ENCODE results near the gene LNX2. TPM values are rescaled to one million over a fixed set of nuclear protein-coding genes. Genes with fewer than 3 reads are reported as not detected.

Gene LNX2
- total RNA-seq, 1 donor from 2014 or later: 33.7 TPM

- H3K27me3 Mint-ChIP-seq: no peaks in the 10 kb centered on the region
Observed at GRCh38 chr13:27570906-27571305, 49.4 kb downstream of the LNX2 start.

GRCh38 chr13:27569405-27569804 lies 50.9 kb downstream of the LNX2 start:
- DNase-seq (ENCODE audit: low spot score, unreplicated experiment): no peak
- Mint-ChIP-seq H3K27ac (no peak overlapping the region), H3K27me3 (no peaks in the 10 kb centered on the region), H3K9me3 (ENCODE audit: low read depth) (no peaks in the 10 kb centered on the region), H3K4me3 (ENCODE audit: low read depth) (no peak overlapping the region), H3K4me1 (ENCODE audit: low read depth) (peaks cover 10% of the 10 kb centered on the region), H3K36me3 (ENCODE audit: insufficient read depth) (peaks cover 9% of the 10 kb centered on the region)
- TF ChIP-seq CTCF (IDR thresholded peaks at IDR 0.05; ENCODE audit: unreplicated experiment): no peak

More at GRCh38 chr13:27570906-27571305, 49.4 kb downstream of the LNX2 start:
- Mint-ChIP-seq H3K36me3 (ENCODE audit: insufficient read depth) (peaks cover 19% of the 10 kb centered on the region), H3K4me1 (ENCODE audit: low read depth) (peaks cover 10% of the 10 kb centered on the region), H3K27ac (no peak overlapping the region), H3K4me3 (ENCODE audit: low read depth) (no peak overlapping the region), H3K9me3 (ENCODE audit: low read depth) (peaks cover 5% of the 10 kb centered on the region)
- no peak for TF ChIP-seq CTCF (IDR thresholded peaks at IDR 0.05; ENCODE audit: unreplicated experiment)
- no peak for DNase-seq (ENCODE audit: low spot score, unreplicated experiment)

- Mint-ChIP-seq H3K27ac (no peak overlapping the region), H3K4me3 (ENCODE audit: low read depth) (no peak overlapping the region), H3K27me3 (no peaks in the 10 kb centered on the region), H3K36me3 (ENCODE audit: insufficient read depth) (peaks cover 6% of the 10 kb centered on the region), H3K4me1 (ENCODE audit: low read depth) (no peaks in the 10 kb centered on the region), H3K9me3 (ENCODE audit: low read depth) (no peaks in the 10 kb centered on the region)
- no peak for DNase-seq (ENCODE audit: low spot score, unreplicated experiment)
- TF ChIP-seq CTCF (IDR thresholded peaks at IDR 0.05; ENCODE audit: unreplicated experiment): no peak
Observed at GRCh38 chr13:27565818-27566217, 54.5 kb downstream of the LNX2 start.

- peaks cover 6% of the 10 kb centered on the region for H3K36me3 Mint-ChIP-seq (ENCODE audit: insufficient read depth)
- H3K4me3 Mint-ChIP-seq (ENCODE audit: low read depth): no peak overlapping the region
- H3K4me1 Mint-ChIP-seq (ENCODE audit: low read depth): no peaks in the 10 kb centered on the region
- H3K27me3 Mint-ChIP-seq: no peaks in the 10 kb centered on the region
- TF ChIP-seq CTCF (IDR thresholded peaks at IDR 0.05; ENCODE audit: unreplicated experiment): no peak
- no peak overlapping the region for H3K27ac Mint-ChIP-seq
- DNase-seq (ENCODE audit: low spot score, unreplicated experiment): no peak
- no peaks in the 10 kb centered on the region for H3K9me3 Mint-ChIP-seq (ENCODE audit: low read depth)
Observed at GRCh38 chr13:27562457-27562856, 57.9 kb downstream of the LNX2 start.

GRCh38 chr13:27559719-27560118 lies 60.6 kb downstream of the LNX2 start:
- H3K4me1 Mint-ChIP-seq (ENCODE audit: low read depth): no peaks in the 10 kb centered on the region
- no peak overlapping the region for H3K27ac Mint-ChIP-seq
- no peaks in the 10 kb centered on the region for H3K27me3 Mint-ChIP-seq
- H3K9me3 Mint-ChIP-seq (ENCODE audit: low read depth): peaks cover 9% of the 10 kb centered on the region
- peaks cover 24% of the 10 kb centered on the region for H3K36me3 Mint-ChIP-seq (ENCODE audit: insufficient read depth)
- H3K4me3 Mint-ChIP-seq (ENCODE audit: low read depth): no peak overlapping the region
- no peak for TF ChIP-seq CTCF (IDR thresholded peaks at IDR 0.05; ENCODE audit: unreplicated experiment)
- DNase-seq (ENCODE audit: low spot score, unreplicated experiment): no peak
